CMK (cell line): ENCODE data around the gene A2M.

Source experiments
- DNase-seq: peaks from one replicate; pipeline ENCODE4 v3.0.0-alpha.2; 2010; ENCODE audit warnings: low read depth

Gene A2M

DNA sequence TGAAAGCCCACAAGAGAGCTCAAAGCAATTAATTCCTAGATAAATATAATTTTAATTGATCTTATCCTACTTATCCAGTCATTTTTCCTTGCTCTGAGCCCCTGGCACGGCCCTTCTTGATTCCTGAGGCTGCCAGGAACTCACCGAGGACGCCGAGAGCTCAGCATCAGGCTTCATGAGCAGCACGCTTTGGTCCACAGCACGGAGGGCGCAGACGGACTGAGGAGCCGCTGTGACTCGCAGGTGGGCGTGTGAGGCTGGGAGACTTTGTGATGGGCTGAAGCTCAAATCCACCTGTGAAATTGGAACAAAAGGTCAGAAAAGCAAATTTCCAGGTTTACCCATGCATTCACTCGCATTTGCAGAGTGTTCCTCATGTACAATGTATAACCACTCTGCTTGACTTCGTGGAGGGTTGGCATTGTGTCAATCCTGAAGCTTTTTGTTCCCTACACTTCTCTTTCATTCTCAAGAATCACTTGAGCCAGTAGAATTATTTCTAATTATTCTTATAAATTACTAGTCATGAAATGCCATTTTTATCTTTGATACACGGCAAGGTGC lies 17.2 kb downstream of the A2M start:
- DNase-seq = no peak

DNA sequence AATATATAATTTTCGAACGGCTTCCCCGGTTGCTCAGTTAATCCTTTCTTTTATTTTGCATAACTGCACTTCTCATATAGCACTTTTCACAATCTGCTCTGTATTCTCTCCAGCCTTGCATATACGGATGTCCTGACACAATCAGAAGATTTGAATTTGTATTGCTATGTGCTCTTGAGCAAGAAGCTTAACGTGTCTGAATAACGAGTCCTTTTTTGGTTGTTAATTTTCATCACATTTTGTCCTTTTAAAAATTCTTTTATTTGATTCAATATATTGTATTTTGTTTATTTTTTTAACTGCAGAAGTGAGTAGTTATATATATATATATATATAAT lies 17.6 kb downstream of the A2M start:
- DNase-seq = no peak

DNA sequence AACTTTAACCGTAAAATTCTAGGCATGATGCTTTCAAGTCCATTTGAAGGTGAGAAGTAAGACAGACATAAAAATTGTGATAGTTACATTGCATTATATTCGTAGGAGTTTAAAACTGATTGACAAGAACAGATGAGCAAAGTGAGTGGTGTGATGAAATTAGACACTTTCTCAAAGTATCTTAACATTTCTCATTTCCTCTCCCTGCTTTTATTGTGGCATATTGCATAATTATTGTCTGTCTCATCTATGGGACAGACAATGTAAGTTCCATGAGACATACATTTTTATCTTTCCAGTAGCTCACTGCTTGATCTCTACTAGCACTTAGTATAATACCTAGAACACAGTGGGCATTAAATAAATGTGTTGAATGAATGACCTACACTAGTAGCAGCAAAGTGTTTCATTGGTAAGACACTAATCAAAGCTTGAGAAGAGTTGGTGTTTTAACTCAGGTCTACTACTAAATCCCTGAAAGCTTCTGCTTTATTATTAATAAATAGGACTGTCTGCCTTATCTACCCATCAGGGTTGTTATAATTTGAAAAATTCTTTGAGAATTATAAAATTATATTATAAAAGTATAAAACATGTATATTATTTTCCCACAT lies 19.0 kb downstream of the A2M start:
- DNase-seq = no peak

DNA sequence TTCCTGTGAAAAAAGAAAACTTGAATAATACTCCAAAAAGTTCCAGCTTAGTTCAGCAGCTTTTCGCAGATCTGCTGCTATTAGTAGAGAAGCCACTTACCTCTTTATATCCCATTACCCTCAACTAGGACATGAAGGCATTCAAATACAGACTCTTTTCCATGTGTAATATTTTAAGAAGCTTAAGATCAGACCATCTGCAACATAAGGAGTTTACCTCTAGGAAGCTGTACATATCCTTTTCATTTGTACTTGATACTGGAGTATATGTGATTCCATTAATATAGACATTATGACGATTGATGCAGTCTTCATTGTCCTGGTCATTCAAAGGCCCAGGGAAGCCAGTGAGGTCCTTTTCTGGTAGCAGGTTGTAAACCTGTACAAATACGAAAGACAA lies 20.4 kb downstream of the A2M start:
- no peak for DNase-seq

DNA sequence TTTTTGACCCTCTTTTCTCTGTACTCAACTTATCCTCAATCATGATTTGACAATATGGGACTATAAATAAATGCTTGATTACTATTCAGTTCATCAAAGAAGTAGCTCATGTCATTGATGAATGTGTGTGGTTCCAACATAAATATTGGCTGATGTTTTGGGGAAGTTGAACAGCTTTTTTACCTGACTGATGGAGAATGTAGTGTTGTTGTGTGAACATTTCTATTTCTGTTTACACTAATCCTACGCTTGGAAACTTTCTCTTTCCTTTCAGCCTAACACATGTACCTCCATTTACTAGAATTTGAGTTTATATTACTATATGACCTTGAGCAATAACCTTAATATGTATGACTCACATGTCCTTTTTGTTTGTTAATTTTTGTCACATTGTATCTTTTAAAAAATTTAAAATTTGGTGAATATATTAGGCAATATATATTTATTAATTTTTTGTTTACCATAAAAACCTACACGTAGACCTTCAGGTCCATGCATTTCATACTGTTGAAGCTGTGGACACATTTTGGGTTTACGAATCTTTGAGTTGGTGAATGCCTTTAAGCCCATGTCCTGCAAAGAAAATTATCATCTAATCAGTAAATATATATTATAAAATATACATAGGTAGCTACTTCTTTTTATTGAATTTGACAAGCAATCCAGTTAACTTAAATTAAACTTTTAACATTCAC lies 21.1 kb downstream of the A2M start:
- no peak for DNase-seq

DNA sequence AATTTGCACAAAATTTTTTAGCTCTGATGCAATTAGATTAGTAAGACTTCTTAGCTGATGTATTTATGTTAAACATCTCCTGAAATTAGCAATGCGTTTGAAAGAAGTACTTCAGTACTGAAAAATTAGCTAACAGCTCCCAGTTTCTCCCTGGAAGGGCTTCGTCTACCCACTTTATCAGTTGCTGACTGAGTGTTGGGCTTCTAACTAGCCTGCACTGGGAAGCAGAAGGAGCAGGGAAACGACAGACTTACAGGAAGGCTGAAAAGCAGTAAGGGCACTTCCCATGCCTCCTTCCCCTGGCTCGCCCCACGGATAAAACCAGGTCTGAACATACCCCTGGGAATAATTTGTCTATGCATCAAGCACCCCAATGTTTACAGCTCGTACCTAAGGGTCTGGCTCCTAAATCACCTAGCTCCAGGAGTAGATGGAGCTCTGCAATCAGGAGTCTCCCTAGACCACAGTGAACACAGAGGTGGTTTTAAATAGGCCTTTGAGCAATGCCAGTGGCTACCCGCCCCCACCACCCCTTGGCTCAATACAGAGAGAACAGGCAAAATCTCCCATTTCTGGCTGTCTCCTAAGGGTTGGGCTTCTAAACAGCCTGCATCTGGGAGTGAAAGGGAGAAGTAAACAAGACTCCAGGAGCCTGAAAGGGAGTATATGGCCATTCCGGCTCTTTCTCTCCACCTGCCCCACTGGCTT lies 23.7 kb downstream of the A2M start:
- no peak for DNase-seq

DNA sequence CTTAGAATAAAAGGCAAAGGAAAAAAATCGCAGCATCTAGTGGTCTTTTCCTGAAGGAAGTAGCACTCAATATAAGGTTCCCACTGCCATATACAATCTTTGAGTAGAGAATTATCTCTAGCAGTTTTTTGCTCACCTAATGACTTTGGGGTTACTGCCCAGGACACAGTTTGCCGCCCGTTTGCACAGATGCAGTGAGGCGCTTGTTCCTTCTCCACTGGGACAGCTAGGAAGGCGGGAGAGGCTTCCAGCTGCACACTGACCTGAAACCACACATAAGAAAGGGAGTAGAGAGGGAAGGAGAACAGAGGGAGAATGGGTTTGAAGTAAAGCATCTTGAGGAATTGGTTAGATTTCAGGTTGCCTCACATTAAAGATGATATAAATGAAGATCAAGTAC lies 25.5 kb downstream of the A2M start:
- no peak for DNase-seq

DNA sequence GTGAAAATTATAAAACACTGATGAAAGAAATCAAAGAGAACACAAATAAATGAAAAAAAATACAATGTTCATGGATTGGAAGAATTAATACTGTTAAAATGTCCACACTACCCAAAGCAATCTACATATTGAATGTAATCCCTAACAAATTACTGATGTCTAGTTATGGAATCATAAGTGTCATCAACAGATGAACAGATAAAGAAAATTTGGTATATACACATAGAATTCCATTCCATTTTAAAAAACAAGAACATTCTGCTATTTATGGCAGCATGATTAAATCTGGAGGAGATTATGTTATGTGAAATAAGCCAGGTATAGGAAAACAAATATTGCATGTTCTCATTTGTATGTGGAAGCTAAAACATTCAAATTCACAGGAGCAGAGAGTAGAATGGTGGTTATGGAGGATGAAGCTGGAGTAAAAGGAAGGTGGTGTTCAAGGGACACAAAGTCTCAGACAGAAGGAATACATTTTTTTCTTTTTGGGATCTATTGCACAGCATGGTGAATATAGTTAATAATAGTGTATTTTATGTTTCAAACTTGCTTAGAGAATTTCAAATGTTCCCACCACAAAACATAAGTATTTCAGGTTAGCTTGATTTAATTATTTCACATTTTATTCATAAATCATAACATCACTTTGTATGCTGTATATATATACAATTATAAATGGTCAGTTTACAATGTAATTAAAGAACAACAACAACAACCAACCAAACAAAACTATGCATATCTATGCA lies 28.5 kb downstream of the A2M start:
- no peak for DNase-seq

DNA sequence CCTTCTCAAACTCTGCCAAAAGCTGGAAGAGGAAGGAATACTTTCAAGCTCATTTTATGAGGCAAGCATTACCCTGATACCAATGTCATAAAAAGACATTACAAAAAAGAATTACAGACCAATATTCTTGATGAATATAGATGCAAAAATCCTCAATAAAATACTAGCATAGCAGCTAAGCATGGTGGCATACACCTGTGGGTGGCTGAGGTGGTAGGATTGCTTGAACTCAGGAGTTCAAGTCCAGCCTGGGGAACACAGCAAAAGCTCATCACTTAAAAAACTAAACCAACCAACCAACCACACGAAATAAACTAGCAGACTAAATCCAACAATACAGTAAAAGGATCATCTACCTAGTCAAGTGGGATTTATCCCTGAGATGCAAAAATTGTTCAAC lies 29.6 kb downstream of the A2M start:
- no peak for DNase-seq

DNA sequence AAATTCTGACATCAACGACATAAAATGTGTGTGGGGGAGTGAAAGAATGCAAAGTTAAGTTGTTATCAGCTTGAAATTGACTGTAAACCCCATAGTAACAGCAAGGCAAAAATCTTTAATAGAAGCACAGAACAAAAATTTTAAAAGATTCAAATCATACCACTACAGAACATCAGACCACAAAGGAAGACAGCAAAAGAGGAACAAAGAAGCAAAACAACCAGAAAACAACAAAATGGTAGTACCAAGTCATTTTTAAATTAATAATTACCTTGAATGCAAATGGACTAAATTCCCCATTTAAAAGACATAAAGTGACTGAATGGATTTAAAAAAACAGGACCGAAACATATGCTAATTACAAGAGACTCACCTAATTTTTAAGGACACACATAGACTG lies 31.3 kb downstream of the A2M start:
- DNase-seq = no peak

DNA sequence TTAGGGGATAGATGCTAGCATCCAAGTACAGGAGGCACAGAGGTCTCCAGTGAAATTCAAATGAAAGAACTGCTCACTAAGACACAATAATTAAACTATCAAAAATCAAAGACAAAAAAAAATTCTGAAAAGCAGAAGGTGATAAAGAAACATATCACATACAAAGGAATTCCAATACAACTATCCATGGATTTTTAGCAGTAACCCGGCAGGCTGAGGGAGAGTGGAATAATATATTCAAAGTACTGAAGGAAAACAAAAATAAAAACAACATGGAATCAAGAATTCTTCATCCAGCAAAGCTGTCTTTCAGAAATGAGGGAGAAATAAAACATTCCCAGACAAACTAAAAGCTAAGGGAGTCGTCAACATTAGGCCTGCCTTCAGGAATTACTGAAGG lies 31.9 kb downstream of the A2M start:
- no peak for DNase-seq

DNA sequence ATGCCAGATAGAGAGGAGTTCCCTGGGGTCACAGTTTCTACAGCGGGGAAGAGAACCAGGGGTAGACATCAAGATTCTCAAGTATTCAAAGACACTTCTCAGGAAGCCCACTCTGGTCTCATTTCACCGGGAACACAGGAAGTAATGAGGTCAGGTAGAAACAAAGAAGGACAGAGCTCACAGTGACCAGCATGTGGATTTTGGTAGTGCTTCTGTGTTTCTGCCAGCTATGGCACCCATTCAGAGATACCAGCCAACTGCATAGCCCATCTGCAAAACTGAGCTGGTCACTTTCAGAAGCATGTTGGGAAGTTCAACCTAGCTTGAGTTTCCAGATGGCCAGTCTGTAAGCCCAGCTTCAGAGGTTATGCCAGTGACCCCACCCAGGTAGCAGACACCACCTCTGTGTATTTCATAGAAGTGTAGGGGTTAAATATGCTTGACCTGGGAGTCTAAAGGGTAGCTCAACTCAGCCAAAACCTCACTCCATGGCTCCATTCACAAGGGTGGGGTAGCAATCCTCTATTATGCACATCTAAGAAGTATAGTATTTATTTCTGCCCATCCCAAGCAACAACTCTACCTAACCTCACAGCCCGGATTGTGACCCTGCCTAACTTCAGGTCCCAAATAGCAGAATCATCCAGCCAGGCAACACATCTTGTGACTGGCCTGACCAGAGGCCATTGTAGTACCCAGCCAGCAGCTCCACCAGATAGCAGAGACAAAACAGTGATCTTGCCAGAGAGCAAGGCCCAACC lies 33.9 kb downstream of the A2M start:
- DNase-seq = no peak

DNA sequence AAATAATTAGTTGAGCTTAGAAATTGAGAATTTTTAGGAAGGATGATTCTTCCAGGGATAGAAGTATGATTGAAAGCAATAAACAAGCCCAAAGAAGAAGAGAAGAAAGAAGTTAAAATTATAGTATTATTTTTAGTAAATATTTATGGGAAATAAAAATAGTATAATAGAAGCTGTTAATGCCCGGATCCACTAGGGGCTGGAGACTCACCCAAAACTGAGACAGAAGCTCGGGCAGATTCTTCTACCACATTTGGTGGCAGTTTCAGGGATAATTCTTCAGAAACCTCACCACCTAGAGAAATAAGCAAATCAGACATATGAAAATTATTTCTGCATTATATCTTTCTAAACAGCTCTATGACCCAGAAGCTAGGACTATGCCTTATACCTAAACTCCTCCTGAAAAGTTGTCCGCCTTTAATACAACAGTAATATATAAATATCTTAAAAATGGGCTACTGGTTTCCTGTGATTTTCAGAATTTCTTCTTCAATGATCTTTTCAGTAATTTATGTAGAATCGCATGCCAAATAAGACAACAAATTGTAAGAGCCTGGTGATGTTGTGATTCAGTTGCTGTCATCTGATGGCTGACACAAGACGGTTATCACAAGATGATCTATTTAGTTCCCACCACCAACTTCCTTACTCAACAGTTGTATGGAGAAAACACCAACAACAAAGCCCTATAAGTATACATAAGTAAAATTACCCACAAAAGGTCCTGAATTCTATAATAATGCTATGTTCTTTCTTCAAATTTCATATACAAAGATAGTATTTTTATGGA lies 35.6 kb downstream of the A2M start:
- no peak for DNase-seq

DNA sequence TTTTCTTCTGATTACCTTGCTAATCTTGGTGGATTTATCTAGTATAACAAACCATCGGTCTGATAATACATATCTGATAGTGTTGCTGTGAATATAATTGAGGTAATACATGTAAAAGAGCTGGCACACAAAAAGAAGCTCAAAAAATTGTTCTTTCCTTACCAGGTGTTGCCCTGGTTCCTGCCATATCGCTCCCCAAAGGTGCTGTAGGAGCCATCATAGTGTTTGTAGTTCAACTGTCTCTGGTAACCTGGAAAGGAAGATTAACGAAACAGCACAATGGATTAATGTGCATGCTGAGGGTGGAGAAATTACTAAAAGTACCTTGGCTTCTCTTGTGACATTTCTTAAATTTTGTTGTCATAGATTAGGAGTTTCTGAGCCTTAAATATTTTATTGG lies 36.6 kb downstream of the A2M start:
- no peak for DNase-seq

DNA sequence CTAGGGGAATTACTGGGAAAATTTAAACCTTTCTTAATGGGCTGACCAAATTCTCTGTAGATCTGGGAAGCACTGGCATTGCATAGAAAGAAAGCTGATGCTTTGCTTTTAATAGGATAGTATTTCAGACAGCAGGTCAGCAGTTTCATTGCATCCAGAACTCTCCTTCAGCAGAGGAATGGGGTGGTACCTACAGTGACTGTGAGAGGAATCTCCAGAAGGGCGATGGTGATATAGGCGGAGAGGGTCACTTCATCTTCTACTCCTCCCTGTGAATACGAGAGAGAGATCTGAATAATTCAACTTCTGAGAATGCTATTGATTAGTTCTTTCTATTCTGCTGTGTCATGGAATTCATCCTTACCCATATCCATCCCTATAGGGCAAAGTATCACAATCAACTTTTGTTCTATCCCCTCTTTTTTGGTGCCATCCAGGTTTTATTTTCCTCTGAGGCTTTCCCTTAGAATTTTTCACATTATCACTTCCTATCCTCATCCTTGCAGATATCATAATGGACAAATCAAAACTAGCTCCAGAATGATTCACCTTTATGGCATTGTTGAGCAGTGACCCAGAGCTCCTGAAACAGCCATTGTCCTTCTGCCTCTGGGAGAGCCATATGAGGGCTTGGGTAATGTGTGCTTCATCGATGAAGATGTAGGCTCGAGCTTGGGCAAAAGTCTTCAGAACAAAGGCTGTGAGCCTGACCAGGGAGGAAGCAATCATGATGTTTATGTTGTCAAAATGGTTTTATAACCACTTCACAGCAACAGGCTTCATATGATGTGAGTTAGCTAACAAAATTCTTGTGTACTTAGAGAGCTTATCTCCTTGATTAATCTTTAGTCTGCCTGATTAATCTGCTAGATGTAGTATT lies 38.3 kb downstream of the A2M start:
- DNase-seq = no peak

DNA sequence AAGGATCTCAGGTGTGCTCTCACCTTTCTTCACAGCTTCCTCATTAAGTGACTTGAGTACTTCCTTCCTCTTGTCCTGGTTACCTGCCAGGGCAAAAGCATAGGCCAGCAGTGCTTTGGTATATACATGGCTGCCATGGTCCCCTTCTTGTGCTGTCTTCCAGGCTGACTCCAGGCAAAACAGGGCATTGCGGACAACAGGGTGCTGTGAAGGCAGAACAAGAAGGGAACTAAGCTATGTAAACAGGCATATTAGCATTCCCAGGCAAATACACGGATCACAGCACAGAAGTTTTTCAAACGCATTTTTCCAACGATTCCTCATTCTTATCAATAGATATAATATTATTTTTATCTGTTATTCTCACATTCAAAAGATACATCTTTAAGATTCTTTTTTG lies 39.0 kb downstream of the A2M start:
- no peak for DNase-seq

DNA sequence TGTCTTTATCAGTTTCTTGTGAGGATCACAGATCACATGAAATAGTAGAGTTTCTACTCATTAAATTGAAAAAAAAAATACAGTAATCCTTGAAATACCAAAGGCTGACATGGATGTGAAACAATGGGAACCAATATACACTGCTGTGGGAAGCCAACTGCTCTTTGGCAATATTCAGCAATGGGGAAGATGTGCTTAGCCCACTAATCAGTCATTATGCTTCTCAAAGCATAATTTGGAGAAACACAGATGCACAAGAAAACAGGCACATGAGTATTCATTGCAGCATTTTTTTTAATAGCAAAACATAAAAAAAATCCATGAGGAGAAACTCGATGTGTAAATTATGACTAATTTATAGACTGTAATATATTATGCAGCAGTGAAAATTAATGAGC lies 40.6 kb downstream of the A2M start:
- DNase-seq = no peak

DNA sequence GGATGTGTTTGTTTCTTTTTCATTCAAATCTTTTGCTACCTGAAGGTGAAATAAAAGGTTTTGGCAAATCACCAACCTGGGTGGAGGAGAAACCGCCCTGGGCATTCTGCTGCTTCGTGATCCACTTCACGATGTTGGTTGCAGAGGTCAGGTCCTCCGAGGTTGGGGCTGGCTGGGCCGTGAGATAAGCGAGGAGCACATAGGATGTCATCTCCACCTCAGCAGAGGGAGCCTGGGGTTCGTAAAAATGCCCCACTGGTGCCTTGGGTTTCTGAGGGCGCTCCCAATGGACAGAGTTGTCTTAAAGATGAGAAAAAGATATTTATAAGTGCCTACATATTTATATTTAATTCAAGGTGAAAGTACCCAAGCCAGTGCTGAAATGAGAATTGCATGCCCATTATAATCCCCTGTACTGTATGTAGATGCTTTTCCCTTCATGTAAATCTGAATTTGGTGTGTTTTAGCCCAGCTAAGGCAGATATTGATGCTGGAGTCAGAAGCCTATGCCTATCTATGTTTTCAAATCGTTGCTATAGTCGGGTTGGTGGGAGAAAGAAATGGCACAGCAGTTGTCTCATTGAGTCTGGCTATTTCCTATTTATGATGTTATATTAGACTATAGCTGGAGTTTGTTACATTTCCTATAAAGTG lies 41.1 kb downstream of the A2M start:
- DNase-seq = no peak

DNA sequence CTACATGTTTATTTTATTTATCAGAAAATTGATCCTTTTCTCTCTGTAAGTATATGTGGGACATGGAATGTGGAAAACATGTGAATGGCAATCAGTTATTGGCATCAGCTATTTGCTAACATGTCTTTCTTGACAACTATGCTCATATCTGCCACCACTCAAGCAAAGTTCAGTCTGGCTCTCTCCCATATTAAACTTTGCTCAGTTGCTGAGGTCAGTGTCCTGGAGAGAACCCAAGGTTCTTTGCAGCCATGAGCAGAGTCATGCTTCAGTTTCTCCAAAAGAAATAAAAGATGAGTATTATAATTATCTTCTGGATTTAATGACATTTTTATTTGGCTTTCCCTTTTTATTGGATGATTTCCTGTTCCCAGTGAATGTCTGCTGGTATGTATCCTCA lies 42.6 kb downstream of the A2M start:
- DNase-seq = no peak
